GM18868 (cell line): ENCODE results near the gene ATP13A3.
"Not testable (repeated sequence)": the region's sequence is repeated elsewhere in the genome, so short reads cannot be mapped to it uniquely, and the experiment has no call there.

Experiments
- ATAC-seq: cut with Tn5 transposase; IDR thresholded peaks from one replicate; pipeline ENCODE4 v1.9.1; 2021; ENCODE audit warnings: mild to moderate bottlenecking, moderate library complexity; ENCODE audit not compliant: unreplicated experiment

The ATP13A3 gene

DNA sequence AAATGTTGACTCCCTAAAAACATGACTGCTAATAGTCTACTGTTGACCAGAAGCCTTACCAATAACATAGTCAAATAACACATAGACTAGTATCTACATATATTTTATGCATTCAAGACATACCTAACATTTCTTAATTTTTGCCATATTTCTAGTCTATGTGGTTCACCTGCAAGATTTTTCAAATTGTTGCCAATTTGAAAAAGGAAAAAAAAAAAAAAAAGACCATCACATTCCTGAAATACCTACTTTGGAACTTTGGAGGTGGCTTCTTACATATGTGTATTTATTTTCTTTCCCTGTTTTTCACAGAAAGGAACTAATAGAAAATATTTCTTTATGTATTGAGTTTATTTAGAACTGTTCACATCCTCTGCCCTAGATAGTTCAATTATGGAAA, 13.4 kb upstream of the ATP13A3 start:
- ATAC-seq, result no peak

DNA sequence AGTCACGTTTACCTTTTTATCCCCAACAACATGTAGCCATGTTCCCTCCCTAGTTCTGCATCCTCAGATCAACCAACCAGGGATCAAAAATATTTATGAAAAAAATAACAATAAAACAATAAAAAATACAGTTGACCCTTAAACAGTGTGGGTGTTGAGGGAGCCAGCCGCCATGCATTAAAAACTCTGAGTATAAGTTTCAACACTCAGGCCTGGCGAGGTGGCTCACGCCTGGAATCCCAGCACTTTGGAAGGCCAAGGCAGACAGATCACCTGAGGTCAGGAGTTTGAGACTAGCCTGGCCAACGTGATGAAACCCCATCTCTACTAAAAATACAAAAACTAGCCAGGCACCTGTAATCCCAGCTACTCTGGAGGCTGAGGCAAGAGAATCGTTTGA, 12.7 kb upstream of the ATP13A3 start:
- not testable (repeated sequence) for ATAC-seq

DNA sequence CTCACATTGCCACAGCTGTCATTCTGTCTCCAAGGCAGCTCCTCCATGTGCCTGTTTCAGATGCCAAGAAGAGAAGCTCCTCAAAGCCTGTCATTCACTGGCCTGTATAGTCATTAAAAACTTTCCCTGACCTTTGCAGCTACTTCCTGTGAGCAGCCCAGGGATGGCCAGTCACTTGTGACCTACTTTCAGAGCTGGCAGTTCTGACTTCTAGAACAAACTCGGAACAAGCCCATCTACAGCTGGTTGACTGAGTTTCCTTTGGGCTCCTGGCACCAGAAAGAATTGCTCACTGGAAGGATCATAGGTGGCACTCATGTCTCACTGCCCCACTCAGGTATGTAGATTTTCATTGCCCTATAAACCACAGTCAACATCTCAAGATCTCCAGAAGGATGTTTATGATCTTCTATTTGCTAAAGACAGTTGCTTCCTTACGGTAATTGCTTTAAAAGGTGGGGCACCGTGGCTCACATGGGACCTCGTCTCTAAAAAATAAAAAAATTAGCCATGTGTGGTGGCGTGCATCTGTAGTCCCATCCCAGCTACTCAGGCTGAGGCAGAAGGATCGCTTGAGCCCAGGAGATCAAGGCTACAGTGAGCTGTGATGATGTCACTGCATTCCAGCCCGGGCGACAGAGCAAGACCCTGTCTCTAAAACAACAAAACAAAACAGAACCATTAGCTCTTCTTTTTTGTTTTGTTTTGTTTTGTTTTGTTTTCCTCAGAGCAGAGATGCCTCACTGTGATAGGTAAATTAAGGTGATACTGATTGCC, 11.2 kb upstream of the ATP13A3 start:
- ATAC-seq, result no peak

DNA sequence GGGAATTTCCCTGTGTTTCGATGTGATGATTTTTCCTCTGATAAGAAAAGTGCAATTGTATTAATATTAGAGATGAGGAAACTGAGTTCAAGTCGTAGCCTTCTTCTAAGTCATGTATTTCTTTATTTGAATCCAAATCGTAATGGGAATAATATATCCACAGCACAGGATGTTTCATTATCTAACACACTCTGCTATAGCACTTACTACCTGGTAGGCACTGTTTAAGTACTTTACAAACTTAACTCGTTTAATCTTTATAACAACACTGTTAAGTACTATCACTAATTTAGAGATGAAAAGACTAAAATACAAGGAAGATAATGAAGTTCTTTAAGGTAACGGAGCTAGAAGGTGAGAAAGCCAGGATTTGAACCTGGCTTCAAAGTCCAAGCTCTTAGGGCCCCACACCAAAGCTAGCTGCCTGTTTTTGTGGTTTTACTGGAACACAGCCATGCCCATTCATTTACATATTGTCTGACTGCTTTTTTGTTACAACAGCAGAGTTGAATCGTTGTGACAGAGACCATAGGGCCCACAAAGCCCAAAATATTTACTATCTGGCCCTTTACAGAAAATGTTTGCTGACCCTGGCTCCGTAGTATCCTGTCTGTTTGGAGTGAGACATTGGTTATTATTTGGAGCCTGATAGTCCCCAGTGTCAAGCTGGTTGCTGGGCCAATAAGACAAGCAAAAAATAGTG, 9.6 kb upstream of the ATP13A3 start:
- no peak for ATAC-seq

DNA sequence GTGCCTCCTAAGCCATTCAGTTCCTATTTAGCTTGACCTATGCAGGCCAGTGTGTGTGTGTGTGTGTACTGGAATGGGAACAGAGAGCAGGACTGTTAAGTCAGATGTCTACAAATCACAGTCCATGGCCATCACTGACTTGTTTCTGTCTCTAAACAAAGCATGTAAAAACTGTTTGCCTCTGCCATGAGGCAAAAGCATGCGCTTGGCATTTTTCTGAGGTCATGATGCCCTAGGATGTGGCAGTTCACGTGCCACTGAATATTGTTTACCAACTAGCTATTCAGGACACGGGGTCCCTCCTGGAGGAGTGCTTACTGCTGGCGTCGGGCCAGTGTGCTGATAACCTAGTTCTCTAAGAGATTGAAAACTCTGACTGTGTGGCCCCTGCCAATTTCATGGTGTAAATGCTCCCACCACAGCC, 8.2 kb upstream of the ATP13A3 start:
- no peak for ATAC-seq

DNA sequence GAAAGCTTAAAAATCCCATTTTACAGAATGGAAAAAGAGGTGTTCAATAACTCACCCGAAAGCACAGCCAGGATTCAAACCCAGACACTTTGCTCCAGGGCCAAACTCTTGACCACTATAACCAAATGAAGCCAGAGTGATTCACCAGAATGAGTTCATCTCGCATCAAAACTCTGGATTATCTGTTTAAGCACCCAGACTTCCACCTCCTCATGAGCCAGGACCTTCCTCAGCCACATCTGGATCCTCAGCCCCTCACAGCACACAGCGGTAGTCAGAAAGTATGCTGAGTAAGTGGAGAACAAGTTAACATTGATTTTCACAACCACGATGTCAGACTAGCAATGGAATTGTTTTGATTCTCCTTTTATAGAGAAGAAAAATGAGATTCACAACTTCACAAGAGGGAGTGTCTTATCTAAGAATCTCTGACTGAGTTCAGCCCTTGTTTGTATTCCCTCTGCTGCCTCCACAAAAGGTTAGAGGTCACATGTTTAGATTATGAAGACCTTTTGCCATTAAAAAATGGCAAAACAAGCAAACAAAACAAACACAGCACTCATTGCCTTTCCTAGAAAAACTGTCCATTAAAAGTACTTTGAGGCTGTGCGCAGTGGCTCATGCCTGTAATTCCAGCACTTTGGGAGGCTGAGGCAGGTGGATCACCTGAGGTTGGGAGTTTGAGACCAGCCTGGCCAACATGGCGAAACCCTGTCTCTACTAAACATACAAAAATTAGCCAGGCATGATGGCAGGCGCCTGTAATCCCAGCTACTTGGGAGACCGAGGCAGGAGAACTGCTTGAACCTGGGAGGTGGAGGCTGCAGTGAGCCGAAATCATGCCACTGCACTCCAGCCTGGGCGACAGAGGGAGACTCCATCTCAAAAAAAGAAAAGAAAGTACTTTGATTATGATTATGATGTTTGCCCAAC, 7.5 kb upstream of the ATP13A3 start:
- ATAC-seq, result not testable (repeated sequence)

DNA sequence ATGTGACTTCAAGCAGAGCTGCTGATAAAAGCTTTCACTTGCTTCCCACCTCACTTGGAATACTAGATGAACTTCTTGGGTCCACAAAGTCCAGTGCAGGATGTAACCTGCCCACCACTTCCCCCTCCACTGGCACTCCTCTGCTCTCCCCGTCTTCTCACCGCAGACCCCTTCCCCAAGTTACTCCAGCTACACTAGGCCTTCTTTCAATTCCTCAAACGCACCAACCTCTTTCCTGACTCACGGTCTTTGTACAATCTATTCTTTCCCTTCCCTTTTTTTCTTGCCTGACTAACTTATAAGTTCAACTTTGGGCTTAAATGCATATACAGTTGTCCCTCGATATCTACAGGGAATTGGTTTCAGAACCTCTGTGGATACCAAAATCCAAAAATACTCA, 5.2 kb upstream of the ATP13A3 start:
- ATAC-seq, result no peak

DNA sequence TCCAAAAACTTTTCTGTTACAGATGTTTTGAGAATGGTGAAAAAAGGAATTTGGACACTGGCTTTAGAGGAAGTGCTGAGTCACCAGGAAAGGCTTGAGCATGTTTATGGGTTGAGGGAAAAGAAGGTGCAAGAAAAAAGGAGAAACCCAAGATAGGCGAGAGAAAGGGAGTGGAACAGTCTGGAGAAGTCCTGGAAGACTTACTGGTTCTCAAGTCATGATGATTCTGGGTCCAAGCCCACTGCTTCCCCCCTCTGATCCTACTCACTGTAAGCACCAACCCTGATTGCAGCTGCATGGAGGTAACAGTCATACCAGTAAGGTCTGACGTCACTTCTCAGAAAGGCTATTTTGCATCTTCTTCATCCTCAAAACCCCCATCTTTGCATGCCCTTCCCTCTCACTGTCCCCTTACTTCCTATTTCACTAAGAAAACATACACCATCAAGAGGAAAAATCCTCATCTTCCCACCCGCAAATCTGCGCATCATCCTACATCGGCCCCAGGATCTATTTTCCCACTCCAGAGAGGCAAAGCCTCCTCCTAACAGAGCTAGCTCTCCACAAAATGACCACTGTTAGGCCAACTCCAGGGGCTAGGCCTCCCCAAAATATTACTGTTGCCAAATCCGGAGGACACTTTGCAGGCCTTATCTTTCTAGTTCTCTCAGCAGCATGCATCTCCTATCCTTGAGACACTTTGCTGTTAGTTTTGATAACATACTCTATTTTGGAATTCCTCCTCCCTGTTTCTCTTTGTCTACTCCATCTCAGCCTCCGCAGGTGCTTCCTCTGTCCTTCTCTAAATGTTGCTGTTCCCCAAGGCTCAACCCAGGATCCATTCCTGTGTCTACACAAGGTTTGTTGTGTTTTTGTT, 3.2 kb upstream of the ATP13A3 start:
- ATAC-seq, result peak; percentile 36

DNA sequence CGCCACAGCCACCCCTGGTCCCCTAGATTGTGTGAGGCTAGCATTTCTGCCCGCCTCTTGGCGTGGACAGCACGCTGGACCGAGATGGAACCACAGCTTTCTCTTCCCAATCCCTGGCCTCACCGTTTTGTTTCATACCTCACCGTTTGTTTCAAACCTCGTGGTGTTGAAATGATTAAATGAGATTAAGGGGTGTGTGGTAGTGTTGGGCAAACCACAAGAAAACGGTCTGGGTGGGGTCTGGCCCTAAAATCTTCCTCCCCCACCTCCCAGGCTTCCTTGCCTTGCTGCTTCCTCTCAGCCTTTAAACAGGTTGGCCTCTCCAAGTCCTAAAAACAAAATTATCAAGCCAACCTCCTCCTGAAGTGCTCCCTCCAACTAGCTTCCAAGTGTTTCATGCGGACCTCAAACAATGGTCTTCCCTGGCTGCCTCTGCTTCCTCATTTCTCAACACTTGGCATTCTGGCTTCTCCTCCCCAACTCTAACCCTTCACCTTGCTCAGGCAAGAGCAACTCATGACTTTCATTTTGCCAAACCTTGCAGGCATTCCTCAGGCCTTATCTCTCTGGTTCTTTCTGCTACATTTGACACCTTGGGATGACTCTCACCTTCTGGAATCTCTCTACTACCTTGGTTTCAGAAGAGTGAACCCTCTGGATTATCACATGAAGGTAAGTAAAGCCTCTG, 1.4 kb upstream of the ATP13A3 start:
- ATAC-seq, result no peak

DNA sequence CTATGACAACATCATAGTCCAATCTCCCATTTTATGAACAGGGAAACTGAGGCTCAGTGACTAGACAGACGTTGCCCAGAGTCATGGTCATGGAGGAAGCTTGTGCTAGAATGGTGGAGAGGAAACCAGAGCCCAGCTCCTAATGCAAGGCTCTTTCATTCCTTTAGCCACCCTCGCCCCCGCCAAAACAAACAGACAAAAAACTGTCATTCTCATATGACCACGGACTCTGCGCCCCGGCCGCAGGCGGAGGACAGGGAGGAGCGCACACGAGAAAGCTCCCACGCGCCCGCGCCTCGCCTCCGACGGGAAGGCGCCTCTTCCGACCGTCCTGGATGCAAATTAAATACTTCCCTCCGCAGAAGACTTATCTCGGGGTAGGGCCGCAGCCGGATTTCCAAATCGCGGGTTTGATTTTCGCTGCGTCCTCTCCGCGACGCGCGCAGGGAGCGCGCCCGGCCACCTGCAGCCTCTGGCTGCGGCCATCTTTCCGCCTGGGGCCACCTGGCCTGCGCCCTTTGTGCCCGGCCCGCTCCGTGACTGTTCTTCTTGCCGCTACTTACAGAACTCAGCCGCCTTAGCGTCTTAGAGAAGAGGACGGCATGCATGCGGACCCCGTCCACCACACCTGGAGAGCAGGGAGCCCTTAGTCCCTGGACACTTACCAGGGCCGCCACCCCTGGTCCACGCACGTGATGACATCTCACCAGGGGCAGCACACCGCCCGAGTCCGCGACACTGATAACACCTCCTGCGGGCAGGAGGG, 670 bp upstream of the ATP13A3 start:
- peak; percentile 17 for ATAC-seq

DNA sequence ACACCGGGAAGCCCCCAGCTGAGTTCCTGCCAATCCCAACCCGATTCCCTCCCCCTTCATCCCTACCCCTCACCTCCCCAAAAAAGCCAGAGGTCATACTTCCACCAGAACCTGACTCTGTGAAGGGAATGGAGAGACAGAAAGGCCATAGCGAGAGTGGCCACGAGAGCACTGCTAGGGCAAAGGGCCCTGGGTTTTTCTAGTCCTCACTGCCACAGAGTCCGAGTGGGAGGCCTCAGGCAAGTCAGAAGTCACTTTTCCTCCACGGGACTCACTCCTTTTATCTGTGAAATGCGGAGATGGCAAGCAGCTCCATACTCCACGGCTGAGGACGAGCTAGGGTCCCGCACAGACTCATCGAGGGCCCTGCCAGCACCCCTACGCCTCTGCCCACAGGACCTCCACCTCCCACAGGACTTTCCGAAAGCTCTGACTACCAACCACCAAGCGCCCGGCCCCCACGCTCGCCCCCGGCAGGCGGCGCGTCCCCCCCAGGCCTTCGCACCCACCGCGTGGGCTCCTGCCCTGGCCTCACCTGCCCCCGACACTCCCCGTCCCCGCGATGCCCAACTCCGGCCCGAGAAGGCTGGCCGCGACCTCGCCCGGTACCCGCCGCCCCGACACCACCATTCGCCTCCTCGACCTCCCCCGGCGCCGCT, 792 bp downstream of the ATP13A3 start:
- peak; percentile 16 for ATAC-seq

DNA sequence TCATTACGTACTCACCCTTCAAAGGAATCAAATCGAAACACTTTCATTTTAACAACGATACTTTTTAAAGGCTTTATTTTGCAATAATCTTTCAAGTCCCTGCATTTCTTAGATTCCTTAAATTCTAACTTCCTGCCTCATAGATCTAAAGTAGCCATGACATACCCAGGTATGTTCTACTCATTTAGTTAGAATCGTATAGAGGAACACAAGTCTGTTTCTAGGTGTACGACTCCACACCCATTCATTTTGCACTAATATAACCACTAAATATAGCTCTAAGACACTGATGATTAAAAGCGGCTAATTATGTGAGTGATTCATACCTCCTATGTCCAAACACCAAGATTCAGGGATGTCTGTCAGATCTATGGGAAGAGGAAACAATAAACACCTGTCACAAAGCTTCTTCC, 1.3 kb downstream of the ATP13A3 start:
- ATAC-seq, result no peak

DNA sequence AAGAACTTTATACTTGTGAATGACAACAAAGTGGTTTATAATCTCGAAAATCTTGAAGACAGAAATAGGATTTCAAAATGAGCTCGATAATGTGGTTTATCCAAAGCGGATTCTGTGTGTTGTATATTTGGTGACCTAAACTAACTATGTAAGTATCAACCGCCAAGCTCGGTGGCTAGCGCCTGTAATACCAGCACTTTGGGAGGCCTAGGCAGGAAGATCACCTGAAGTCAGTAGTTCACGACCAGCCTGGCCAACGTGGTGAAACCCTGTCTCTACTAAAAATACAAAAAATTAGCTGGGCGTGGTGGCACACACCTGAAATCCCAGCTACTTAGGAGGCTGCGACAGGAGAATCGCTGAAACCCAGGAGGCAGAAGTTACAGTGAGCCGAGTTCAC, 2.2 kb downstream of the ATP13A3 start:
- no peak for ATAC-seq

DNA sequence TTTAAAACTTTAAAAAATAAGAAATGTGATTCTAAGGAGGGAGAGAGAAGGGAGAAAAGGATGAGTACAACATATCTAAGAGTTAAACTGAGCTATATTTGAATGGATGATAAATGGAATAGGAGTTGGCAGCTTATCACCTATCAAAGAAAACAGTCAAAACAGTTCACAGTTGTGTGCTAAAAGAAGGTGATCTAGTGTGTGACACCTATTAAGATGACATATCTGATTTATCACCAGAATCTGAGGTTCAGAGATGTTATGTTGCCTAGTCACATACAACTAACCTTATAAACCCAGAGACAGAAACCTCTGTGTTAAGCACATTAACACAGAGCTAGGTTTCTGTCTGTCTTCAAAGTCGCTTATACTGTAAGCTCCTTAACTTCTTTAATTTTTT, 3.0 kb downstream of the ATP13A3 start:
- no peak for ATAC-seq

DNA sequence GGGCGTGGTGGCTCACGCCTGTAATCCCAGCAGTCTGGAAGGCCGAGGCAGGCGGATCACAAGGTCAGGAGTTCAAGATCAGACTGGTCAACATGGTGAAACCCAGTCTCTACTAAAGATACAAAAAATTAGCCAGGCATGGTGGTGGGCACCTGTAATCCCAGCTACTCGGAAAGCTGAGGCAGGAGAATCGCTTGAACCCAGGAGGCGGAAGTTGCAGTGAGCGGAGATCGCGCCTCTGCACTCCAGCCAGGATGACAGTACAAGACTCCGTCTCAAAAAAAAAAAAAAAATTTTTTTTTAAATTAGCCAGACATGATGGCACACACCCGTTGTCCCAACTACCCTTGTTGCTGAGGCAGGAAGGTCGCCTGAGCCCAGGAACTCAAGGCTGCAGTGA, 4.0 kb downstream of the ATP13A3 start:
- ATAC-seq, result not testable (repeated sequence)

DNA sequence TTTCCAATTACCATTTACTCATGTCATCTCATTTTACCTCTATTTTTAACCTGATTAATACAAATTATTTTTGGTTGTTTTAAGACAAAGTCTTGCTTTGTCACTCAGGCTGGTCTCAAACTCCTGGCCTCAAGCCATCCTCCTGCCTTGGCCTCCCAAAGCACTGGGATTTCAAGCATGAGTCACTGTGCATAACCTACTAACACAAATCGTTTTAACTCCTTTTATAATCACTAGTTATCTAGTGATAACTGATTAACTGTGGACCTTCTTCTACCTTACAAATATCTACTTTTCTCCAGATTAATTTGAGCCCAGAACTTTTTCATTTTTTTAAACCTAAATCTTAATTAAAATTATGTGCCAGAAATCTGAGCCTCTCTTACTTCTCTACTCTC, 4.6 kb downstream of the ATP13A3 start:
- ATAC-seq, result no peak

DNA sequence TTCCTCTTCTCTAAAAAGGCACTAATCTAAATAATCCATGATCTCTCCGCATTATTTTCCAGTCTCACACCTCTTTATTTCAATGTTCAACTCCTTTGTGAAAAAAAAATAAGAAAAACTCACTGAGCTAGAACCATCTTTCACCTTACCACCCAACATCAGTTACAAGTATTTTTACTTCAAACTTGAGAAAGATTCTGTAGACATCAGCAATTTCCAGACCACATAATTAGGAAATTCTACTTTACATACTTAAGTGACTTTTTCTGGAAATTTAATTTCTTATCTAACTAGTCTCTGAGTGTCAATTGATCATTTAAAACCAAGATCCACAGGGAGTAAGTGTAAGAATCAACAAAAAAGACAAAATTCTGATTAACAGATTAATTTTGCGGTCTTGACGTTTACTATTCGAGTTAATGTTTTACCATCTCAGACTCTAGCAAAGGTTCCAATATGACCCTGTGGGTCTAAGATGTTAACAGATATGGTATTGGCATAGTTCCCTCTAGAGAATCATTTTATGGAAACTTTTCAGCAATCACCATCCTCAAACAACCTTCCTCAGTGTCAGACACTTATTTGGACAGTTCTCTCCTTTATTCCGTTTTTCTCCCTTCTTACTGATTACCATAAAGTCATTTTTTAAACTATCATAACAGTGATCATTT, 5.1 kb downstream of the ATP13A3 start:
- no peak for ATAC-seq

DNA sequence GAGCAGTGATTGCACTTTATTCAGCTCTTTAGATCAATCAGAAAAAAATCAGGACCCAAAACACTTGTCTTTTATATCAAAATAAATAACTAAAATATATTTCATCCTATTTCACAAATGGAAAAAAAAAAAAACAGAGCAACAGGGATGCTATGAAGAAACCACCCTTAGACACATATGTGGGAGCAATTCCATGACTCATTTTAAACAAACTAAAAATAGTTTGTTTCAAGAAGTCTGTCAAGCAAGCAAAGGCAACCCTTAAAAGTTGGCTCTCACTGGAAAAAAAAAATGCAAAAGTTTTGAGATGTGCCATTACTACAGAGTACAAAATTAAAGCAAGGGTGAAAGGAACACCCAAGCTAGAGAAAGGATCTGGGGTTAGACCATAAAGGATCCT, 5.7 kb downstream of the ATP13A3 start:
- no peak for ATAC-seq
